Large intestine (tissue), 3 donors: ENCODE results near the gene TCP11. TPM values are rescaled to one million over a fixed set of nuclear protein-coding genes. Genes with fewer than 3 reads are reported as not detected.
"Not testable (repeated sequence)": the region's sequence is repeated elsewhere in the genome, so short reads cannot be mapped to it uniquely, and the experiment has no call there.

ENCODE experiments used
- DNase-seq, 2 donors: peaks; one replicate each; pipeline versions ENCODE4 v3.0.0 to v3.0.0-alpha.2; 2013
- H3K27ac ChIP-seq: one replicate; pipeline ENCODE4 v1.5.1; 2013; ENCODE audit warnings: low read length
- H3K27me3 ChIP-seq: 2 replicates; pipeline ENCODE4 v1.6.1; 2013; ENCODE audit warnings: low read length; ENCODE audit not compliant: control insufficient read depth, insufficient read depth
- H3K36me3 ChIP-seq: 2 replicates; pipeline ENCODE4 v1.6.1; 2013; ENCODE audit warnings: low read length; ENCODE audit not compliant: control insufficient read depth, insufficient read depth
- H3K4me1 ChIP-seq: one replicate; pipeline ENCODE4 v1.6.1; 2013; ENCODE audit warnings: low read length; ENCODE audit not compliant: control insufficient read depth, insufficient read depth
- H3K4me3 ChIP-seq: one replicate; pipeline ENCODE4 v1.5.1; 2013; ENCODE audit warnings: low read length
- H3K9me3 ChIP-seq: one replicate; pipeline ENCODE4 v1.6.1; 2013; ENCODE audit warnings: mild to moderate bottlenecking, low read depth, low read length, moderate library complexity; ENCODE audit not compliant: control insufficient read depth
- WGBS: methylation state at CpG from one replicate; pipeline ENCODE4 v1.1.5; 2013; ENCODE audit warnings: low lambda C conversion rate; ENCODE audit not compliant: insufficient coverage; 5-methylcytosine and 5-hydroxymethylcytosine counted together
- polyA plus RNA-seq: library from polyadenylated mRNA; unstranded; fragments of 120-200 nt; gene quantifications from one replicate; pipeline ENCODE4 v1.2.1, GENCODE V29; 2013

Gene TCP11
- polyA plus RNA-seq, 1 donor, result 0.09 TPM

- no peaks in the 10 kb centered on the region for H3K4me1 ChIP-seq
- no CpG with 5 or more reads among the region's 3 CpGs for WGBS
- H3K9me3 ChIP-seq, result no peaks in the 10 kb centered on the region
- H3K36me3 ChIP-seq, result no peaks in the 10 kb centered on the region
- no peak overlapping the region for H3K4me3 ChIP-seq
- no peak overlapping the region for H3K27ac ChIP-seq
- peaks cover 2% of the 10 kb centered on the region for H3K27me3 ChIP-seq
- no peak for DNase-seq
Measured at GRCh38 chr6:35147486-35147885, 6.3 kb upstream of the TCP11 start.

- 80% methylated on average over 1 of the region's 3 CpGs for WGBS
- H3K9me3 ChIP-seq, result no peaks in the 10 kb centered on the region
- no peak overlapping the region for H3K27ac ChIP-seq
- no peak for DNase-seq
- H3K4me1 ChIP-seq, result no peaks in the 10 kb centered on the region
- H3K27me3 ChIP-seq, result peaks cover 2% of the 10 kb centered on the region
- H3K36me3 ChIP-seq, result no peaks in the 10 kb centered on the region
- no peak overlapping the region for H3K4me3 ChIP-seq
Measured at GRCh38 chr6:35147026-35147425, 5.9 kb upstream of the TCP11 start.

- Histone ChIP-seq H3K27ac (no peak overlapping the region), H3K36me3 (no peaks in the 10 kb centered on the region), H3K9me3 (peaks cover 2% of the 10 kb centered on the region), H3K4me1 (no peaks in the 10 kb centered on the region), H3K27me3 (peaks cover 4% of the 10 kb centered on the region), H3K4me3 (no peak overlapping the region)
- DNase-seq, result peak; percentile 27 to 39
- no CpG with 5 or more reads among the region's 6 CpGs for WGBS
Measured at GRCh38 chr6:35146453-35146852, 5.3 kb upstream of the TCP11 start.

- H3K9me3 ChIP-seq, result peaks cover 5% of the 10 kb centered on the region
- H3K4me1 ChIP-seq, result peaks cover 2% of the 10 kb centered on the region
- H3K36me3 ChIP-seq, result no peaks in the 10 kb centered on the region
- DNase-seq, result no peak
- 90% methylated on average over 2 of the region's 3 CpGs for WGBS
- peaks cover 6% of the 10 kb centered on the region for H3K27me3 ChIP-seq
- H3K27ac ChIP-seq, result no peak overlapping the region
- no peak overlapping the region for H3K4me3 ChIP-seq
Measured at GRCh38 chr6:35145757-35146156, 4.6 kb upstream of the TCP11 start.

DNA sequence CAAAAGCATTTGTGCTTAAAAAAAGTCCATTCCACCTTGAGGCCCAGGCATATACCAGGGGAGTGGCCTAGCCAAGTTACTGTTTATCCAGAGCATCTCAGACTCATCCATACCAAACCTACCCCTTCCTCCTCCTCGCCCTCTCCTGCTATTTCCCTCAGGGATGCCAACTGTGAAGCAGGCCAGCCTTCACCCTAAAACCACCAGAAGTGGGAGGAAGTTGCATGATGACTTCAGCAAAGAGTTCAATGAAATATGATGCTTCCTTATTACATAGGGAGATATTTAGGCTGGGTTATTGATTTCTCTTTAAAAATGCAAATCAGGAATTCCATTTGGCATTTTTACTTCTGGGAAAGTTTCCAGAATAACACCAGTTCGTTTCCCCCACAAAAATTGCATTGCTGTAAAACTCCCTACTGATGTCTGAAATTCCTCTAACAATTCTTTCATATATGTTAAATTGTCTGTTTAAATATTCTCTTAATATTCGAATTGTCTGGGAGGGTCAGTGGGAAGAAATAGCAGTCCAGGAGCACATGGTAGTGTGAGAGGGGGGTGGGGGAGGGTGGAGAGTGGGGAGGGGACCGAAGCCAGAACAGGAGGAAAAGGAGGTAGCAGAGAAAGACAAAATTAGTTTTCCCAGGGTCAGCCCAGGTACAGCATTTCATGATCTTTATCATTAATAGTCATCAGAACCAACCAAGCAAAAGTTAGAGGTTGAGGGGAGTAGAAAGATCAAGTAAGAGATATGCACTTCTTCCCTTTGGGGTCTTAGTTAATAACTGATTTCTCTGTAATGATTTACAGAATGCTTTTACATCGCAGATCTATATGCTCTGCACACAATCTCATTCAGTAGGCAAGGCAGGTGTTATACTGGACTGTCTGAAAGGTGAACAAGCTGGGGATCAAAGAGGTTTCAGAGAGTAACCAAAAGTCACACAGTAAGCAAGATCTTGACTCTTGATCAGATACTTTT, 1.7 kb upstream of the TCP11 start:
- no peak overlapping the region for H3K27ac ChIP-seq
- H3K36me3 ChIP-seq, result no peaks in the 10 kb centered on the region
- peak in 1 of 2 donors; percentile 12 for DNase-seq
- peaks cover 2% of the 10 kb centered on the region for H3K4me1 ChIP-seq
- no peak overlapping the region for H3K4me3 ChIP-seq
- H3K27me3 ChIP-seq, result peaks cover 6% of the 10 kb centered on the region
- peaks cover 5% of the 10 kb centered on the region for H3K9me3 ChIP-seq
- 0% methylated on average over 1 of the region's 5 CpGs for WGBS

DNA sequence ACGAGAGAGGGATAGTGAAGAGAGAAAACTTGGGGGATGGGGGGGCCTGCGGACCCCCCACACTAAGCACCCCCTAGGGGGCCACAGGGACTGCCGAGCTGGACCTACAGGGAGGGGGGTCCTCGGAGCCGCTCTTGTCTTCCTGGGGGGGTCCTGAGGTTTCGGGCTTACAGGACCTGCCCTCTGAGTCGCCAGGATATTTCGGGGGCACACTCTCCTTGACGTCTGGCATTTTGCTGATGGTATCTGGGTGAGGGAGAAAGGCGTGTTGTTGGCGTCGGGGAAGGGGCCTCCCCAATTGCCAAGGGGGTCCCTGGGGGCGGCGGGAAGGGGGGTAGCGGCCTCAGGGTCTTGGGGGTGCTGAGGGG, 516 bp downstream of the TCP11 start:
- no peak overlapping the region for H3K4me3 ChIP-seq
- H3K9me3 ChIP-seq, result peaks cover 5% of the 10 kb centered on the region
- WGBS, result no CpG with 5 or more reads among the region's 15 CpGs
- no peak overlapping the region for H3K27ac ChIP-seq
- H3K36me3 ChIP-seq, result no peaks in the 10 kb centered on the region
- peaks cover 2% of the 10 kb centered on the region for H3K4me1 ChIP-seq
- peaks cover 6% of the 10 kb centered on the region for H3K27me3 ChIP-seq
- DNase-seq, result no peak

DNA sequence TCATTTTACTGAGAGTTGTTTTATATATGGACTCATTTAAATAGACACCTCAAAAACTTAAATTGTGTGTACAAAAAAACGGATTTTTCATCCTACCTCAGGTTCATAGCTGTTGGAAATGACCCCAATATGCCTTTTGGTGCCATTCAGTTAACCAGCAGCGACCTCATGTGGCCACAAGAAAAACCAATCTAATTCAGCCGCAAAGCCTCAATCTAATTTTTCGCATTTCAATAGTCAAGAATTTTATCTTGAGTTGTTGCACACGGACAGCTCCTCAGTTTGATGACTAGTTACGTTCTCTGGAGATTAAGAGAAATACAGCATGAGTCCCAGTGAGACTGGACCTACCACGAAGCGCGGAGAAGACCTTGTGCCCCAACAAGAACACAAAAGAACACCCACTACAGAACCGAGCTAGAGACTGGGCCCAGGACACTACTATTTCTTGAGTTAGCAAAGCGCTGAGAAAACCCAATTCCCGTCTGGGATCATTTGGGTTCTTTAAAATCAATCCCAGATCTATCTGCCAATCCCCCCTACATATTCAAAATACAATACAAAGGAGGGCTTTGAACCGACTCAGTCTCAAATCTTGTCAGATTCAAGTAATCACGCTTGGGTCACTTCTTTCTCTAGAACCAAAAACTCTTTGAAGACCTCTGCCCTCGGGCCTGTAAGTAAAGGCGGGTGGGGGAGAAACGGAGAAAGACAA, 1.1 kb downstream of the TCP11 start:
- peak; percentile 42 to 45 for DNase-seq
- peaks cover 6% of the 10 kb centered on the region for H3K27me3 ChIP-seq
- no peaks in the 10 kb centered on the region for H3K36me3 ChIP-seq
- 80% methylated on average over 1 of the region's 17 CpGs for WGBS
- peaks cover 5% of the 10 kb centered on the region for H3K9me3 ChIP-seq
- no peak overlapping the region for H3K4me3 ChIP-seq
- peaks cover 2% of the 10 kb centered on the region for H3K4me1 ChIP-seq
- H3K27ac ChIP-seq, result no peak overlapping the region

- no peak overlapping the region for H3K4me3 ChIP-seq
- H3K27me3 ChIP-seq, result peaks cover 6% of the 10 kb centered on the region
- H3K36me3 ChIP-seq, result no peaks in the 10 kb centered on the region
- H3K4me1 ChIP-seq, result peaks cover 2% of the 10 kb centered on the region
- peak in 1 of 2 donors; percentile 33 for DNase-seq
- H3K9me3 ChIP-seq, result peaks cover 5% of the 10 kb centered on the region
- H3K27ac ChIP-seq, result no peak overlapping the region
- WGBS, result no CpG with 5 or more reads among the region's 2 CpGs
Measured at GRCh38 chr6:35139470-35139869, 1.7 kb downstream of the TCP11 start.

- 90% methylated on average over 2 of the region's 3 CpGs for WGBS
- not testable (repeated sequence) for DNase-seq, H3K27me3 ChIP-seq, H3K27ac ChIP-seq, H3K4me3 ChIP-seq, H3K4me1 ChIP-seq, H3K9me3 ChIP-seq, H3K36me3 ChIP-seq
Measured at GRCh38 chr6:35138191-35138590, 2.9 kb downstream of the TCP11 start.

DNA sequence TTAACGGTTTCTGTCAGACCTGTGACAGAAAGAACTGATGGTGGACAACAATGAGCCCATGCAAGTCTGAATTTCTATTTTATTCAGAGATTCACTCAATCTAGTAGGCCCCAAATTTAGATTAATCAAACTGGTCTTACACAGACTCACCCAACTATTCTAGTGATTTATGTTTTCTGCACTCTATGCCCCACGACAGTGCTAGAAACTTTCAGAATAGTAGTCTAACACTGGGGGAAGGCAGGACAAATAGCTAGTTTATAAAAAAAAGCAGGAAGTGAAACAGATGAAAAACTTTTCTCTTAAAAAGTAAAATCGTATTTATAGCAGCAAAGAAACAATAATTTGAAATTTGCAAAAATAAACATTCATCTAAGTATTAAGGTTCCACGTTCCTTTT, 5.0 kb downstream of the TCP11 start:
- Histone ChIP-seq H3K4me1 (peaks cover 2% of the 10 kb centered on the region), H3K36me3 (no peaks in the 10 kb centered on the region), H3K27ac (no peak overlapping the region), H3K27me3 (peaks cover 2% of the 10 kb centered on the region), H3K4me3 (no peak overlapping the region), H3K9me3 (peaks cover under 1% of the 10 kb centered on the region)
- no CpG with 5 or more reads among the region's 4 CpGs for WGBS
- no peak for DNase-seq
